ENCODE results near the gene SLC29A2. TPM values are rescaled to one million over a fixed set of nuclear protein-coding genes. Genes with fewer than 3 reads are reported as not detected.
"Not testable (repeated sequence)": the region's sequence is repeated elsewhere in the genome, so short reads cannot be mapped to it uniquely, and the experiment has no call there.

SLC29A2 gene
- total and polyA plus RNA-seq, 2 of the 8 experiments (the other 6 are each of a cell fraction or from before 2014, with no cell fraction given) = 29.3 to 31.6 TPM

GRCh38 chr11:66373690-66374287, 2.2 kb upstream of the SLC29A2 start:
- not testable (repeated sequence) for H4K8ac ChIP-seq (ENCODE audit: extremely low read depth, insufficient read depth, low read length); H3K27ac ChIP-seq (ENCODE audit: low read depth, low read length); H3K9me3 ChIP-seq (ENCODE audit: insufficient read depth in 2 of 2, low read depth in 1 of 2, low read length in 1 of 2); H2BK12ac ChIP-seq (ENCODE audit: low read depth, low read length); H2BK20ac ChIP-seq (ENCODE audit: low read length); H2AFZ ChIP-seq (ENCODE audit: low read length); H3K23ac ChIP-seq (ENCODE audit: insufficient read length); H3K23me2 ChIP-seq (ENCODE audit: low read depth, low read length); H3K9ac ChIP-seq (replicated peaks in 1 of 4; ENCODE audit: extremely low read depth in 1 of 4, low read depth in 3 of 4, low read length in 3 of 4); H3K27me3 ChIP-seq (replicated peaks in 1 of 4; ENCODE audit: control insufficient read depth in 3 of 4, extremely low read depth in 1 of 4, insufficient read depth in 3 of 4, low read length in 3 of 4); H3K4me1 ChIP-seq (replicated peaks in 1 of 4; ENCODE audit: control insufficient read depth in 3 of 4, insufficient read depth in 4 of 4, low read length in 3 of 4); H3K56ac ChIP-seq (replicated peaks; ENCODE audit: insufficient read length, low read depth, low read length); FAIRE-seq; H3K79me1 ChIP-seq (ENCODE audit: low read depth, low read length); H2BK5ac ChIP-seq (ENCODE audit: low read depth, low read length); DNase-seq (ENCODE audit: low read depth in 1 of 2, low spot score in 2 of 2); H3K4me3 ChIP-seq (ENCODE audit: extremely low read depth in 1 of 4, insufficient read depth in 2 of 4, low read depth in 3 of 4, low read length in 4 of 4); H3K18ac ChIP-seq (ENCODE audit: extremely low read depth, low read length); H4K91ac ChIP-seq (replicated peaks; ENCODE audit: insufficient read length, low read length); H2BK120ac ChIP-seq (replicated peaks; ENCODE audit: low read depth, low read length); H3K14ac ChIP-seq (ENCODE audit: insufficient read length); H3K4ac ChIP-seq (replicated peaks; ENCODE audit: insufficient read length, low read depth, low read length); H2AK5ac ChIP-seq (ENCODE audit: low read depth, low read length); H2BK15ac ChIP-seq (ENCODE audit: low read length); H3K4me2 ChIP-seq (ENCODE audit: insufficient read depth in 1 of 2, low read depth in 2 of 2, low read length in 2 of 2); H4K5ac ChIP-seq (ENCODE audit: insufficient read length, low read depth, low read length)
- CTCF ChIA-PET (ENCODE audit: partially characterized antibody) = interaction anchor here (0.6 to 8.2 kb wide), 6 partner anchors 10 to 65 kb away, joined by 3 to 51 read pairs (median 5); partner anchors contain the start of gene MRPL11
- H3K36me3 ChIP-seq (ENCODE audit: control insufficient read depth in 2 of 4, insufficient read depth in 4 of 4, low read length in 3 of 4) = peaks cover 2 to 12% (median 6%) of the 10 kb centered on the region in 4 experiments; a peak in 6 of 8 replicates
- peaks cover 0 to 16% of the 10 kb centered on the region in 2 experiments; a peak in 2 of 4 replicates for H3K79me2 ChIP-seq (ENCODE audit: control insufficient read depth in 1 of 2, insufficient read depth in 2 of 2, low read length in 2 of 2)
- 86% methylated on average over 8 of the region's 9 CpGs; no CpG with 5 or more reads in 1 of the 2 experiments for WGBS, 2 experiments (ENCODE audit: extremely low coverage in 1 of 2, insufficient coverage in 1 of 2, insufficient read length in 1 of 2, insufficient replicate concordance in 2 of 2, low coverage in 1 of 2, low lambda C conversion rate in 2 of 2, missing lambda C conversion rate in 1 of 2)
- H4K20me1 ChIP-seq (replicated peaks in 1 of 2; ENCODE audit: control insufficient read depth in 1 of 2, insufficient read depth in 2 of 2, low read length in 2 of 2) = peaks cover 4 to 13% of the 10 kb centered on the region in 2 experiments
- POLR2A ChIA-PET (ENCODE audit: partially characterized antibody) = interaction anchor here (28.0 kb wide), 1 partner anchor 22 kb away, joined by 487 read pairs; the partner anchor contains the start of genes B4GAT1 and BRMS1
